ENCODE measurements around the gene CCDC3. TPM values are rescaled to one million over a fixed set of nuclear protein-coding genes. Genes with fewer than 3 reads are reported as not detected.

Gene CCDC3
- polyA plus RNA-seq, 2 of the 4 experiments (the other 2 are of a cell fraction) = 0.58 to 0.94 TPM

DNA sequence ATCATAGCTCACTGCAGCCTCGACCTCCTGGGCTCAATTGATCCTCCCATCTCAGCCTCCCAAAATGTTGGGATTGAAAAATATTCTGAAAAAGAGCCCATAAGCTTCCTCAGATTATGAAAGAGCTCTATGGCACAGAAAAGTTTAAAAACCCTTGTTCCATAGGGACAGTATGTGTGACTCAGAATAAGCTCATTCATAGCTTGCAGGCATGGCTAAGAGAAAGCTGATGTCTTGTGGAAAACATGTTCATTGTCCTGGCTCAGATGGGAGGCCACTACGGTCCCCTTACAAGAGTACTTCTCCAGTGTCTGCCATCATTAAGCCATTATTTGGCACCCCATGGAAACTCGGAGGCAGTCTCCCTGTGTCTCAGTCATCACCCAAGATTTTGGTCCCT, 64.0 kb downstream of the CCDC3 start:
- Histone ChIP-seq H3K4me2 (no peak overlapping the region), H3K27ac (no peak overlapping the region), H3K4me1 (peaks cover 8% of the 10 kb centered on the region), H3K4me3 (no peak overlapping the region), H3K9me3 (no peaks in the 10 kb centered on the region)
- ChIA-PET POLR2A (no interaction called here), CTCF (interaction anchor here (1.2 to 1.4 kb wide), 3 partner anchors 11 to 226 kb away, joined by 3 to 4 read pairs (median 4); no protein-coding TSS in a partner anchor)
- FAIRE-seq = no peak
- no peak for ATAC-seq
- TF ChIP-seq CBX2 (IDR thresholded peaks at IDR 0.05; ENCODE audit: borderline replicate concordance, low read depth) (no peak), SREBF2 (IDR thresholded peaks at IDR 0.05) (no peak), MYC (IDR thresholded peaks at IDR 0.05; ENCODE audit: borderline replicate concordance, low read length) (no peak), EHF (CRISPR knock-in tag; IDR thresholded peaks at IDR 0.05) (no peak), NFE2L2 (conservative IDR thresholded peaks at IDR 0.05; ENCODE audit: low read length) (no peak), FOSL2 (IDR thresholded peaks at IDR 0.05) (no peak), FOSL2 (CRISPR knock-in tag; IDR thresholded peaks at IDR 0.05) (no peak), HOXA7 (CRISPR knock-in tag; IDR thresholded peaks at IDR 0.05) (no peak), ESRRA (IDR thresholded peaks at IDR 0.05; ENCODE audit: borderline replicate concordance, low read length) (no peak), MAZ (IDR thresholded peaks at IDR 0.05; ENCODE audit: borderline replicate concordance, low read depth, low read length) (no peak), KDM1A (IDR thresholded peaks at IDR 0.05; ENCODE audit: low read depth) (no peak), JUN (IDR thresholded peaks at IDR 0.05) (no peak)
- TF ChIP-seq, protein P1, sequence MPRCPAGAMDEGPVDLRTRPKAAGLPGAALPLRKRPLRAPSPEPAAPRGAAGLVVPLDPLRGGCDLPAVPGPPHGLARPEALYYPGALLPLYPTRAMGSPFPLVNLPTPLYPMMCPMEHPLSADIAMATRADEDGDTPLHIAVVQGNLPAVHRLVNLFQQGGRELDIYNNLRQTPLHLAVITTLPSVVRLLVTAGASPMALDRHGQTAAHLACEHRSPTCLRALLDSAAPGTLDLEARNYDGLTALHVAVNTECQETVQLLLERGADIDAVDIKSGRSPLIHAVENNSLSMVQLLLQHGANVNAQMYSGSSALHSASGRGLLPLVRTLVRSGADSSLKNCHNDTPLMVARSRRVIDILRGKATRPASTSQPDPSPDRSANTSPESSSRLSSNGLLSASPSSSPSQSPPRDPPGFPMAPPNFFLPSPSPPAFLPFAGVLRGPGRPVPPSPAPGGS (IDR thresholded peaks at IDR 0.05) = no peak
- 27% methylated on average over 3 of the region's 3 CpGs for WGBS (ENCODE audit: missing lambda C conversion rate)
- DNase-seq (ENCODE audit: low read depth in 1 of 2, low spot score in 1 of 2) = no peak

DNA sequence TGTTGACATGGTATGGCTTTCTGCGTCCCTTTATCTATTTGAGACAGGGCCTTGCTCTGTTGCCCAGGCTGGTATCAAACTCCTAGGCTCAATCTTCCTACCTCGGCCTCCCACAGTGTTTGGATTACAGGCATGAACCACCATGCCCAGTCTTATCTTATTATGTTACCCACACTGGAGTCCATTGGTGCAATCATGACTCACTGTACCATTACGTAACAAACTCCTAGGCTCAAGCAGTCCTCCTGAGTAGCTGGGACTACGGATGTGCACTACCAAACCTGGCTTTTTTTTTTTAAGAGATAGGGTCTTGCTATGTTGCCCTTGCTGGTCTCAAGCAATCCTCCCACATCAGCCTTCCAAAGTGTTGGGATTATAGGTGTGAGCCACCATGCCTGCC, 66.7 kb downstream of the CCDC3 start:
- H3K4me1 ChIP-seq = peaks cover 8% of the 10 kb centered on the region
- CTCF ChIA-PET = interaction anchor here (0.6 to 1.7 kb wide), 3 partner anchors 33 to 1989 kb away, joined by 3 to 5 read pairs (median 4); no protein-coding TSS in a partner anchor
- DNase-seq (ENCODE audit: low read depth in 1 of 2, low spot score in 1 of 2) = peak in 1 of 2 experiments; percentile 50
- POLR2A ChIA-PET = interaction anchor here (1.1 kb wide), 1 partner anchor 24 kb away, joined by 3 read pairs; no protein-coding TSS in a partner anchor
- no peak overlapping the region for H3K4me3 ChIP-seq
- H3K4me2 ChIP-seq = peak overlapping the region; percentile 32
- peak; percentile 75 to 85 for ATAC-seq
- TF ChIP-seq CEBPB (IDR thresholded peaks at IDR 0.05) (peak; percentile 82 to 88), SREBF2 (IDR thresholded peaks at IDR 0.05) (no peak), EHMT2 (IDR thresholded peaks at IDR 0.05; ENCODE audit: low read depth) (no peak), FOXS1 (CRISPR knock-in tag; IDR thresholded peaks at IDR 0.05) (no peak), RCOR1 (IDR thresholded peaks at IDR 0.05; ENCODE audit: low read depth, low read length) (no peak), FOSL2 (IDR thresholded peaks at IDR 0.05) (peak; percentile 58), FOSL2 (CRISPR knock-in tag; IDR thresholded peaks at IDR 0.05) (peak; percentile 63), JUNB (IDR thresholded peaks at IDR 0.05) (peak; percentile 34; the same call in 1 of the 2 replicates), NFE2L2 (conservative IDR thresholded peaks at IDR 0.05; ENCODE audit: low read length) (no peak)
- FAIRE-seq = no peak
- WGBS (ENCODE audit: missing lambda C conversion rate) = 58% methylated on average over 4 of the region's 4 CpGs
- peak overlapping the region; percentile 15 to 43; a peak in 1 of 6 replicates for H3K27ac ChIP-seq
- H3K9me3 ChIP-seq = no peaks in the 10 kb centered on the region

DNA sequence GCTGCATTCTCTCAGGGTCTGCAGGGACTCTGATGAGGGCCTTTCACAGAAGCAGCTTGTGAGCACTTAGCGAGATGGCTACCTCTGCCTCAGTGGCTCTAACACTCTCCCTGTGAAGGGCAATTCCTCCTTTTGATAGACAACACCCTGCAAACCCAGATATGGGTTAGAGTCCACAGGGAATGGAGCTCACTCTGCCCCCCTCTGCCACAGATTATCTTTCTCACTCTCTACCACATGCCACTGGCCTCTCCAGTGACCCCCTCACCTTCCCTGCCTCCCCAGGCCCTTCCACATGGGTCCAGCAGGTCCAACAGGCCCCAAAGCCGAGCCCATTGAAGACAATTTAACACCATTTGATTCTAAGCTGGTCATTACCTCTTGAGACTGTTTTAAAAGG, 72.1 kb downstream of the CCDC3 start:
- DNase-seq (ENCODE audit: low read depth in 1 of 2, low spot score in 1 of 2) (no peak), ATAC-seq (no peak), FAIRE-seq (no peak)
- Histone ChIP-seq H3K4me2 (no peak overlapping the region), H3K27ac (no peak overlapping the region), H3K9me3 (no peaks in the 10 kb centered on the region), H3K4me1 (peaks cover under 1% of the 10 kb centered on the region; the same call in 2 of the 3 replicates), H3K4me3 (no peak overlapping the region)
- CTCF ChIA-PET = interaction anchor here (0.6 to 0.8 kb wide), 3 partner anchors 13 to 24 kb away, joined by 3 to 5 read pairs (median 3); no protein-coding TSS in a partner anchor
- POLR2A ChIA-PET = no interaction called here
- TF ChIP-seq POLR2AphosphoS2 (conservative IDR thresholded peaks at IDR 0.05; ENCODE audit: low read length) = no peak
- TF ChIP-seq, protein P2, sequence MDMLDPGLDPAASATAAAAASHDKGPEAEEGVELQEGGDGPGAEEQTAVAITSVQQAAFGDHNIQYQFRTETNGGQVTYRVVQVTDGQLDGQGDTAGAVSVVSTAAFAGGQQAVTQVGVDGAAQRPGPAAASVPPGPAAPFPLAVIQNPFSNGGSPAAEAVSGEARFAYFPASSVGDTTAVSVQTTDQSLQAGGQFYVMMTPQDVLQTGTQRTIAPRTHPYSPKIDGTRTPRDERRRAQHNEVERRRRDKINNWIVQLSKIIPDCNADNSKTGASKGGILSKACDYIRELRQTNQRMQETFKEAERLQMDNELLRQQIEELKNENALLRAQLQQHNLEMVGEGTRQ (IDR thresholded peaks at IDR 0.05) = no peak
- no peak for TF ChIP-seq KDM5A (IDR thresholded peaks at IDR 0.05)
- no peak for TF ChIP-seq MYC (IDR thresholded peaks at IDR 0.05; ENCODE audit: borderline replicate concordance, low read length)
- TF ChIP-seq, protein P3, sequence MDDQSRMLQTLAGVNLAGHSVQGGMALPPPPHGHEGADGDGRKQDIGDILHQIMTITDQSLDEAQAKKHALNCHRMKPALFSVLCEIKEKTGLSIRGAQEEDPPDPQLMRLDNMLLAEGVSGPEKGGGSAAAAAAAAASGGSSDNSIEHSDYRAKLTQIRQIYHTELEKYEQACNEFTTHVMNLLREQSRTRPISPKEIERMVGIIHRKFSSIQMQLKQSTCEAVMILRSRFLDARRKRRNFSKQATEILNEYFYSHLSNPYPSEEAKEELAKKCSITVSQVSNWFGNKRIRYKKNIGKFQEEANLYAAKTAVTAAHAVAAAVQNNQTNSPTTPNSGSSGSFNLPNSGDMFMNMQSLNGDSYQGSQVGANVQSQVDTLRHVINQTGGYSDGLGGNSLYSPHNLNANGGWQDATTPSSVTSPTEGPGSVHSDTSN (IDR thresholded peaks at IDR 0.05) = no peak
- no peak for TF ChIP-seq HEYL (CRISPR knock-in tag; IDR thresholded peaks at IDR 0.05)
- WGBS (ENCODE audit: missing lambda C conversion rate) = 21% methylated on average over 2 of the region's 2 CpGs
